Right hindlimb (tissue), 1 donor: ENCODE results near the gene PNLDC1.
"Not testable (repeated sequence)": the region's sequence is repeated elsewhere in the genome, so short reads cannot be mapped to it uniquely, and the experiment has no call there.

Experiments
- DNase-seq: peaks from one replicate; pipeline ENCODE4 v3.0.0-alpha.2; 2018

PNLDC1 gene

GRCh38 chr6:159821122-159821521 is 21.0 kb downstream of the PNLDC1 start:
- no peak for DNase-seq

GRCh38 chr6:159821726-159822125 is 21.6 kb downstream of the PNLDC1 start:
- no peak for DNase-seq

- DNase-seq, result no peak
Measured at GRCh38 chr6:159823953-159824352, 23.9 kb downstream of the PNLDC1 start.

- DNase-seq, result not testable (repeated sequence)
Measured at GRCh38 chr6:159824690-159825089, 24.6 kb downstream of the PNLDC1 start.

- DNase-seq, result no peak
Measured at GRCh38 chr6:159826004-159826403, 25.9 kb downstream of the PNLDC1 start.

- DNase-seq, result peak; percentile 49
Measured at GRCh38 chr6:159826968-159827647, 27.0 kb downstream of the PNLDC1 start.

GRCh38 chr6:159828074-159828473 is 28.0 kb downstream of the PNLDC1 start:
- DNase-seq, result no peak

- DNase-seq, result no peak
Measured at GRCh38 chr6:159829526-159829925, 29.4 kb downstream of the PNLDC1 start.

GRCh38 chr6:159830501-159831372 is 30.7 kb downstream of the PNLDC1 start:
- DNase-seq, result no peak

- no peak for DNase-seq
Measured at GRCh38 chr6:159831373-159831679, 31.2 kb downstream of the PNLDC1 start.

- no peak for DNase-seq
Measured at GRCh38 chr6:159832946-159833345, 32.9 kb downstream of the PNLDC1 start.

- no peak for DNase-seq
Measured at GRCh38 chr6:159833556-159833955, 33.5 kb downstream of the PNLDC1 start.

- no peak for DNase-seq
Measured at GRCh38 chr6:159833997-159834603, 34.0 kb downstream of the PNLDC1 start.

GRCh38 chr6:159836718-159837490 is 36.8 kb downstream of the PNLDC1 start:
- DNase-seq, result no peak

- no peak for DNase-seq
Measured at GRCh38 chr6:159837511-159837910, 37.4 kb downstream of the PNLDC1 start.

- no peak for DNase-seq
Measured at GRCh38 chr6:159838020-159838744, 38.1 kb downstream of the PNLDC1 start.

- no peak for DNase-seq
Measured at GRCh38 chr6:159842035-159842434, 42.0 kb downstream of the PNLDC1 start.

- DNase-seq, result no peak
Measured at GRCh38 chr6:159844737-159845645, 44.9 kb downstream of the PNLDC1 start.

- DNase-seq, result not testable (repeated sequence)
Measured at GRCh38 chr6:159848552-159848951, 48.5 kb downstream of the PNLDC1 start.

- not testable (repeated sequence) for DNase-seq
Measured at GRCh38 chr6:159849851-159850250, 49.8 kb downstream of the PNLDC1 start.

- no peak for DNase-seq
Measured at GRCh38 chr6:159852877-159853276, 52.8 kb downstream of the PNLDC1 start.
